Keratinocyte (primary cell): Measurements from ENCODE around the gene HMCN1.

Experiments used
- CTCF ChIP-seq, 3 experiments: IDR thresholded peaks in 1 of 3; conservative IDR thresholded peaks in 1 of 3; optimal IDR thresholded peaks in 1 of 3; 2 replicates in 2 of 3; 3 replicates in 1 of 3; pipeline versions ENCODE3 to v1.5.1; 2011; ENCODE audit warnings: low read length in 3 of 3, mild to moderate bottlenecking in 3 of 3, moderate library complexity in 2 of 3, control low read depth in 1 of 3, inconsistent platforms in 1 of 3; ENCODE audit not compliant: insufficient read depth in 2 of 3; ENCODE audit errors: extremely low read depth in 1 of 3
- EZH2 ChIP-seq: IDR thresholded peaks from one replicate; pipeline ENCODE4 v1.6.1; 2012; ENCODE audit warnings: inconsistent platforms, mild to moderate bottlenecking, low read length, moderate library complexity

- TF ChIP-seq CTCF (optimal IDR thresholded peaks at IDR 0.05 in 1 of 3, IDR thresholded peaks at IDR 0.05 in 1 of 3, conservative IDR thresholded peaks at IDR 0.05 in 1 of 3; ENCODE audit: extremely low read depth in 1 of 3, insufficient read depth in 2 of 3, low read length in 3 of 3), result no peak
- TF ChIP-seq EZH2, result no peak
Observed at GRCh38 chr1:185969524-185969991, 235.4 kb downstream of the HMCN1 start.
